GM10847 (cell line): ENCODE results near the gene OFD1.

Experiments used
- POLR2A ChIP-seq: IDR thresholded peaks from 2 replicates; pipeline ENCODE4 v1.6.1; 2011; ENCODE audit not compliant: insufficient read length; ENCODE audit errors: extremely low read depth

Gene OFD1

GRCh38 chrX:13721819-13722519, 12.6 kb upstream of the OFD1 start:
- no peak for TF ChIP-seq POLR2A

- TF ChIP-seq POLR2A: no peak
Observed at GRCh38 chrX:13732246-13733067, 2.1 kb upstream of the OFD1 start.

GRCh38 chrX:13733506-13733905, 1.0 kb upstream of the OFD1 start:
- no peak for TF ChIP-seq POLR2A

- no peak for TF ChIP-seq POLR2A
Observed at GRCh38 chrX:13741695-13742094, 7.1 kb downstream of the OFD1 start.

- no peak for TF ChIP-seq POLR2A
Observed at GRCh38 chrX:13742397-13743176, 8.0 kb downstream of the OFD1 start.

- TF ChIP-seq POLR2A: no peak
Observed at GRCh38 chrX:13747836-13748235, 13.3 kb downstream of the OFD1 start.

- TF ChIP-seq POLR2A: no peak
Observed at GRCh38 chrX:13748486-13748885, 13.9 kb downstream of the OFD1 start.

GRCh38 chrX:13750204-13750603, 15.7 kb downstream of the OFD1 start:
- no peak for TF ChIP-seq POLR2A

- no peak for TF ChIP-seq POLR2A
Observed at GRCh38 chrX:13750812-13751211, 16.3 kb downstream of the OFD1 start.

GRCh38 chrX:13752141-13752540, 17.6 kb downstream of the OFD1 start:
- TF ChIP-seq POLR2A: no peak

- TF ChIP-seq POLR2A: no peak
Observed at GRCh38 chrX:13752646-13753045, 18.1 kb downstream of the OFD1 start.

- no peak for TF ChIP-seq POLR2A
Observed at GRCh38 chrX:13754765-13755164, 20.2 kb downstream of the OFD1 start.

GRCh38 chrX:13755254-13755653, 20.7 kb downstream of the OFD1 start:
- no peak for TF ChIP-seq POLR2A

- no peak for TF ChIP-seq POLR2A
Observed at GRCh38 chrX:13756381-13756780, 21.8 kb downstream of the OFD1 start.

GRCh38 chrX:13759152-13759718, 24.7 kb downstream of the OFD1 start:
- TF ChIP-seq POLR2A: no peak
